ENCODE results near the gene ARHGAP8.

Gene ARHGAP8

DNA sequence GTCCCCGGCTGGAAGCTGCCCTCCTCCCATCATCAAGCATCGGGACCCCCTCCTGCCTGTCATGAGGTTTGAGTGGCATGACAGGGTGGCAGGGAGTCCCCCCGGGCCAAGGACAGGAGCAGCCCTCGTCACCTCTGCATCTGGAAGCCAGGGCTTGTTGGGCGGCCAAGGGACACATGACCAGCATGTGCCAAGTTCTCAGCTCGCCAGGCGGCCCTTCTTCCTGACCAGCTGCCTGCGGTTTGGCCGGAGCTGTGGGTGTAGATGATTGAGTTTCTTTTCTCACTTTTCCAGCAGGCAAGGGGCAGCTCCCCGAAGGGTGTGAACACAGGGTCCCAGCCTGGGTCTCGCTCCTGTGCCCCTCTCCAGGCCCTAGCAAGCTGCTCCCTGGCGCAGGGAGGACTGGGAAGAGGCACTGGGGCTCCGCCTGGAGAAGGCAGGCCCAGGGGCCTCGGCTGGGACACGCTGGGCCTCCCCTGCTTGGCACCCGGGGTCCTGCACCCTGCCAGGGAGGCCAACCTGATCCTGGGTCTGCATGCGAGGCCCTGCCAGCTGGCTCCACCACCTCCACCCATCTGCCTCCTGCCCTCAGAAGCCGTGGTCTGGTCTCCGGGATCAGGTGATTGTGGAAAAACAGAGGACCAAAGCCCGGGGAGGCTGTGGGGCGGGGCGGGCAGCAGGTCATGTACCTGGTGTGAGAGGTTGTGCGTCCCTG is 13.4 kb downstream of the ARHGAP8 start:
- H3K36me3 Mint-ChIP-seq (ENCODE audit: insufficient read depth) = peaks cover 3% of the 10 kb centered on the region
- H3K27ac Mint-ChIP-seq (ENCODE audit: low read depth) = no peak overlapping the region
- DNase-seq (ENCODE audit: low spot score in 2 of 2) (no peak), ATAC-seq (replicated peaks; ENCODE audit: extremely low read depth, poor library complexity, severe bottlenecking) (no peak)
- no peaks in the 10 kb centered on the region for H3K4me1 Mint-ChIP-seq
- no peaks in the 10 kb centered on the region for H3K9me3 Mint-ChIP-seq
- no peak overlapping the region for H3K4me3 Mint-ChIP-seq
- peaks cover 10% of the 10 kb centered on the region for H3K27me3 Mint-ChIP-seq

DNA sequence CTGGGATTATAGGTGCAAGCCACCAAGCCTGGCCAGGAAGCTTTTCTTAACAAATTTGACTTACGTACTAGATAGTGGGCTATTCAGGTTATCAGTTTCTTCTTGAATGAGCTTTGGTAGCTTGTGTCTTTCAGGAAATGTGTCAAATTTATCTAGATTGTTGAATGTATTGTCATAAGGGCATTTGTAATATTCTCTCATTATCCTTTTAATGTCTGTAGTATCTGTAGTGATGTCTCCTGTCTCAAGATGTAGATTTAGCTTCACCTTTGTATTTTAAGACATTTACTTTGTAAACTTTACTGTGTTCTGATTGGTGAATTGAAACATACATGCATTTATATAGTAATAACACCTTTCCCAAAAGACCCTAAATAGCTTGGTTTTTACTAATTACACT is 20.7 kb downstream of the ARHGAP8 start:
- Mint-ChIP-seq H3K27ac (ENCODE audit: low read depth) (no peak overlapping the region), H3K27me3 (peaks cover under 1% of the 10 kb centered on the region), H3K4me3 (no peak overlapping the region), H3K9me3 (peaks cover 5% of the 10 kb centered on the region), H3K4me1 (no peaks in the 10 kb centered on the region), H3K36me3 (ENCODE audit: insufficient read depth) (peaks cover 5% of the 10 kb centered on the region)
- ATAC-seq (replicated peaks; ENCODE audit: extremely low read depth, poor library complexity, severe bottlenecking) (no peak), DNase-seq (ENCODE audit: low spot score in 2 of 2) (no peak)

DNA sequence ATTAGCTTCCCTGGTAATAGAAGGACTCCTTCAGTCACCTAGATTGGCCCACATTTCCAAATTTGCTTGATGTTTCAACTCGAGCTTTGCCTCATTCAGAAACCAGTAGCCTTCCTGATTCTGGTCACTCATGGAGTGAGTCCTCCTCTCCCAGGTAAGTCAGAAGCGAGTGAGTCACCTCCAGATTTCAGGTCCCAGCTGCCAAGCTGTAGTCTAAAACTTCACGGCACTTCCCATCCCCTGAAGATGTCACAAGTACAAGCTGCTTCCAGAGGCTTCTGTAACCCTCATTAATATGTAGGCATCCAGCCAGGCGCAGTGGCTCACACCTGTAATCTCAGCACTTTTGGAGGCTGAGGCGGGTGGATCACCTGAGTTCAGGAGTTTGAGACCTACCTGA is 23.5 kb downstream of the ARHGAP8 start:
- Mint-ChIP-seq H3K9me3 (peaks cover 5% of the 10 kb centered on the region), H3K4me3 (no peak overlapping the region), H3K27ac (ENCODE audit: low read depth) (no peak overlapping the region), H3K27me3 (peaks cover 11% of the 10 kb centered on the region), H3K4me1 (no peaks in the 10 kb centered on the region), H3K36me3 (ENCODE audit: insufficient read depth) (peaks cover 4% of the 10 kb centered on the region)
- ATAC-seq (replicated peaks; ENCODE audit: extremely low read depth, poor library complexity, severe bottlenecking) = no peak
- DNase-seq (ENCODE audit: low spot score in 2 of 2) = no peak

DNA sequence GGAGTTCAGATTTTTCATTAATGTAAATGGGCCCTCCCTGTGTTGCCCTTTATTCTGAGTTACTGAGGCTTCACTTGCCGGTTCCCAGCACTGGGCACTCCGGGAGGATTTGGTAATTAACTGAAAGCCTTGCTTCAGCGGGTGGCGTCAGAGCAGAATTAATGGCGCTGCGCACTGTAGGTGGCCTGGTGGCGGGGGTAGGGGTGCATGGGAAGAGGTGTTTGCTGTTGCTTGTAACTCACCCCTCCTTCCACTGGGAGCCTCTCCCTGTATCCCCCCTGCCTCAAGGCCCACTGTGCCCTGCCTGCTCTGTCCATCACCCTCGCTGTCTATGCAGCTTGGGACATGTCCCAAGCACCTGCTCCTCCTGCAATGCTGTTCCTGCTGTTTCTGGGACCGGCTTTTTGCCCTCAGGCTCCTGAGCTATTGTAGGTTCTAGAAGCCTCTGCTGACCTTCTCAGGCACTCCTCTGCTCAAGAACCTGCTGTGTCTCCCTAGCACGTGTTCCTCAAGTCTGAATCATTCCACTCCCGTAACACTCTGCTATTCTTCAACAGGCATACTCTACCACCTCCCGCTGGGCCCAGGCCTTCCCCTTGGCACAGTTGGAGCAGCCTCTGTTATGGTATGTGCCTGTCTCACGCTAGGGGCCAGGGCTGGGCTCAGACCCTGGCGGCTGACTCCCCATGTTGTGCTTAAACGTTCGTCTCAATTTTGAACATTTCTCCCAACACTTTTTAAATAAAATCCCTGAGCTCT is 24.4 kb downstream of the ARHGAP8 start:
- Mint-ChIP-seq H3K27ac (ENCODE audit: low read depth) (no peak overlapping the region), H3K27me3 (peaks cover 11% of the 10 kb centered on the region), H3K9me3 (peaks cover 5% of the 10 kb centered on the region), H3K4me1 (no peaks in the 10 kb centered on the region), H3K4me3 (no peak overlapping the region), H3K36me3 (ENCODE audit: insufficient read depth) (peaks cover 3% of the 10 kb centered on the region)
- DNase-seq (ENCODE audit: low spot score in 2 of 2) = no peak
- no peak for ATAC-seq (replicated peaks; ENCODE audit: extremely low read depth, poor library complexity, severe bottlenecking)

DNA sequence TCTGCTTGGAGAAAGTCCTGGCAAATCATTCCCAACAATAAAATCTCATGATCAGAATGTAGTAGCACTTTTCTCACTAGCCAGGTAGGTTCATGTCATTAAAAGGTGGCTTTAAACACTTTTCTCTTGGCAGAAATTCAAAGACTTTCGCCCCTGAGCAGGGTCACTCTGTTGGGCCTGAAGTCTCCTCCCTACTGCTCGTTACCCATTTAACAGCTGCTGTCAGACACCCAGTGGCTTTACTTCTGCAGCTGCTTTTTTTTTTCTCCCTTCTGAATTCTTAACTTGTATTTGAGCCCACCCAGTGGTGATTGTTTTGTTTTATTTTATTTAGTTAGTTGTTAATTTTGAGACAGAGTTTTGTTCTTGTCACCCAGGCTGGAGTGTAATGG is 25.0 kb downstream of the ARHGAP8 start:
- peaks cover 16% of the 10 kb centered on the region for H3K27me3 Mint-ChIP-seq
- H3K27ac Mint-ChIP-seq (ENCODE audit: low read depth) = no peak overlapping the region
- peaks cover 5% of the 10 kb centered on the region for H3K9me3 Mint-ChIP-seq
- no peaks in the 10 kb centered on the region for H3K4me1 Mint-ChIP-seq
- peaks cover 2% of the 10 kb centered on the region for H3K36me3 Mint-ChIP-seq (ENCODE audit: insufficient read depth)
- ATAC-seq (replicated peaks; ENCODE audit: extremely low read depth, poor library complexity, severe bottlenecking) (no peak), DNase-seq (ENCODE audit: low spot score in 2 of 2) (no peak)
- no peak overlapping the region for H3K4me3 Mint-ChIP-seq

DNA sequence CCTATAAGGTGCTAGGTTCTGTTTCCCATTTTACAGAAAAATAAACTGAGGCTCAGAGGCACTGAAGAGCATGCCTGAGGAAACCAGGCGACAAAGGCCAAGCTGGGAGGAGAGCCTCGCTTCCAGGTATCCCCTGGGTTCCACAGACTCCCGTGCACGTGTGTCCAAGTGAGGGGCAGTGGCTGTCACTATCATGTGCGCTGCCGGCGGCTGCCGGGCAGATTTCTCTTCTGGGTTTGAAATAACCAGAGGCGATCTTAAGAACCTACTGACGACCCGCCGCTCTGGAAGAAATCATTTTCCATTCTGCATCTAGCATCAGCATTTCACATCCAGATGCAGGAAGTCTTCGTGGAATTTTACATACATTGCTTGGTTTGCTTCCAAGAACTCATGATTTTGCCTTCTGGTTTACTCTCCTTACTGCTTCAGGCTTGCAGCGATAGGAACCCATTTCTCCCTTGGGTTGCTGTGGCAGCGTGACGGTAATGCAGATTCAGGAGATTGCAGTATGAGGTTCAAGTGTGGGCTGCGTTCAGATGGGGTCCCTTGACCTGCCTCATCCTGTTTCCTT is 28.6 kb downstream of the ARHGAP8 start:
- H3K4me3 Mint-ChIP-seq = no peak overlapping the region
- DNase-seq (ENCODE audit: low spot score in 2 of 2) = no peak
- no peaks in the 10 kb centered on the region for H3K9me3 Mint-ChIP-seq
- peaks cover 47% of the 10 kb centered on the region for H3K27me3 Mint-ChIP-seq
- no peaks in the 10 kb centered on the region for H3K36me3 Mint-ChIP-seq (ENCODE audit: insufficient read depth)
- no peak for ATAC-seq (replicated peaks; ENCODE audit: extremely low read depth, poor library complexity, severe bottlenecking)
- H3K27ac Mint-ChIP-seq (ENCODE audit: low read depth) = no peak overlapping the region
- H3K4me1 Mint-ChIP-seq = no peaks in the 10 kb centered on the region

DNA sequence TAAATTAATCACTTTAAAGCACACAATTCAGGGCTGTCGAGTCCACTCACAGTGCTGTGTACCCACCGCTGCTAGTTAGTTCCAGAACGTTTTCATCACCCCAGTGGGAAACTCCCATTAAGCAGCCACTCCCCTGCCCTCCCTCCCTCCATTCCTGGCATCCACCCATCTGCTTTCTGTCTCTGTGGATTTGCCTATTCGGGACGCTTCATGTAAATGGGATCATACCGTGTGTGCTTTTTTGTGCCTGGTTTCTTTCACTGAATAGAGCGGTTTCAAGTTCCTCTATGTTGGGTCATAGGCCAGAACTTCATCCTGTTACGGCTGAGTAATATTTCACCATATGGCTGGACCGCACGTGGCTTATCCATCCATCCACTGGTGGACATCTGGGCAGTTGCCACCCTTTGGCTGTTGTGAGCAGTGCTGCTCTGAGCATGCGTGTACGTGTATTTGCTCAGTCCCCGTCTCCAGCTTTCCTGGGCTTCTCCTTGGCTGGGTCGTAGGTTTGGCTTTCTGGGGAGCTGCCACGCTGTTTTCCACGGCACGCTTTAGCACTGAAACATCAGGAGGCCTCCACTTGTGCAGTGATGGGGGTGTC is 30.1 kb downstream of the ARHGAP8 start:
- DNase-seq (ENCODE audit: low spot score in 2 of 2) (no peak), ATAC-seq (replicated peaks; ENCODE audit: extremely low read depth, poor library complexity, severe bottlenecking) (no peak)
- peaks cover 49% of the 10 kb centered on the region for H3K27me3 Mint-ChIP-seq
- H3K4me3 Mint-ChIP-seq = no peak overlapping the region
- no peak overlapping the region for H3K27ac Mint-ChIP-seq (ENCODE audit: low read depth)
- H3K36me3 Mint-ChIP-seq (ENCODE audit: insufficient read depth) = no peaks in the 10 kb centered on the region
- no peaks in the 10 kb centered on the region for H3K9me3 Mint-ChIP-seq
- H3K4me1 Mint-ChIP-seq = no peaks in the 10 kb centered on the region

DNA sequence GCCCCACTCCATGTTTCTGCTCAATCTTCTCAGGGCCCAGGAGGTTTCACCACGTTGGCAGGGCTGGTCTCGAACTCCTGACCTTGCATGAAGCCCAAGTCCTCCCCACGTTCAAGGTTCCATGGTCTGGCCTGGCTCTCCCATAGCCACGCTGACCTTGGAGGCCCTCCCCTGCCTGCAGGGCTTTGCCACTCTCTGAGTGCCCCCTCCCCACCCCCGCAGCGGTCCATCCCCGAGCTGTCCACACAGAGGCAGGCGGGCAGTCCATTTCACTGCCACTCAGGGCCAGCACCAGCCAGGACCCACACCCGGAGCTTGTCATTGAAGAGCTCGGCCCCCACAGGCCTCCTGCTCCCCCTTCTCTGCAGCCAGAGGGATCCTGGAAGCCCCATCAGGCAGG is 30.7 kb downstream of the ARHGAP8 start:
- no peak for DNase-seq (ENCODE audit: low spot score in 2 of 2)
- Mint-ChIP-seq H3K4me3 (no peak overlapping the region), H3K4me1 (no peaks in the 10 kb centered on the region), H3K9me3 (no peaks in the 10 kb centered on the region), H3K27me3 (peaks cover 48% of the 10 kb centered on the region), H3K36me3 (ENCODE audit: insufficient read depth) (no peaks in the 10 kb centered on the region), H3K27ac (ENCODE audit: low read depth) (no peak overlapping the region)
- ATAC-seq (replicated peaks; ENCODE audit: extremely low read depth, poor library complexity, severe bottlenecking) = no peak

DNA sequence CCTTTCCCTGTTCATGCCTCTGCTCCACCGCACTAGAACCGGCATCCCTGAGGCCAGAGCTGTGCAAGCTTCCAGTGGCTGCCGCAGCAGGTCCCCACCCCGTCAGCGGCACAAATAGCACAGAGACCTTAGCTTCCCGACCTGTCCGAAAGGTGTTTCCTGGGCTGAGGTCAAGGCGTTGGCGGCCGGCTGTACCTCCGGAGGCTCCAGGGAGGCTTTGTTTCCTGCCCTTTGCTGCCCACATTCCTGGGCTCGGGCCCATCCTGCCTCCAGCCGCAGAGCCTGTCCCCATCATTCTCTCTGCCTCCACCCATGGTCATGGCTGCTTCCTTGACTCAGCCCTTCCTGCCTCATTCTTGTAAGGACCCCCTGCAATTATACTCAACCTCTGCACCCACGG is 31.2 kb downstream of the ARHGAP8 start:
- H3K9me3 Mint-ChIP-seq = no peaks in the 10 kb centered on the region
- no peaks in the 10 kb centered on the region for H3K36me3 Mint-ChIP-seq (ENCODE audit: insufficient read depth)
- no peak overlapping the region for H3K4me3 Mint-ChIP-seq
- ATAC-seq (replicated peaks; ENCODE audit: extremely low read depth, poor library complexity, severe bottlenecking) (no peak), DNase-seq (ENCODE audit: low spot score in 2 of 2) (no peak)
- H3K4me1 Mint-ChIP-seq = no peaks in the 10 kb centered on the region
- H3K27ac Mint-ChIP-seq (ENCODE audit: low read depth) = peak overlapping the region; percentile 39
- peaks cover 43% of the 10 kb centered on the region for H3K27me3 Mint-ChIP-seq

DNA sequence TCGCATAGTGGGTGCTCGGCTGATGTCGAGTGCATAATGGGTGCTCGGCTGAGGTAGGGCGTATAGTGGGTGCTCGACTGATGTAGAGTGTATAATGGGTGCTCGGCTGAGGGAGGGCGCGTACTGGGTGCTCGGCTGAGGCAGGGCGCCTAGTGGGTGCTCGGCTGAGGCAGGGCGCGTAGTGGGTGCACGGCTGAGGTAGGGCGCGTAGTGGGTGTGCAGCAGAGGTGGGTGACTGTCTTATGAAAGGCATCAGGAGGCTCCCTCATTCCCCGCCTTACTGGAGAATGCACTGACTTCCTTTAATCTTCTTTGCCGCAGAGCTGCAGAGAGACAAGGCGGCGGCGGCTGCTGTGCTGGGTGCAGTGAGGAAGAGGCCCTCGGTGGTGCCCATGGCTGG is 33.8 kb downstream of the ARHGAP8 start:
- peaks cover 37% of the 10 kb centered on the region for H3K27me3 Mint-ChIP-seq
- DNase-seq (ENCODE audit: low spot score in 2 of 2) (no peak), ATAC-seq (replicated peaks; ENCODE audit: extremely low read depth, poor library complexity, severe bottlenecking) (no peak)
- no peaks in the 10 kb centered on the region for H3K4me1 Mint-ChIP-seq
- no peak overlapping the region for H3K4me3 Mint-ChIP-seq
- H3K36me3 Mint-ChIP-seq (ENCODE audit: insufficient read depth) = peaks cover under 1% of the 10 kb centered on the region
- no peaks in the 10 kb centered on the region for H3K9me3 Mint-ChIP-seq
- H3K27ac Mint-ChIP-seq (ENCODE audit: low read depth) = no peak overlapping the region

DNA sequence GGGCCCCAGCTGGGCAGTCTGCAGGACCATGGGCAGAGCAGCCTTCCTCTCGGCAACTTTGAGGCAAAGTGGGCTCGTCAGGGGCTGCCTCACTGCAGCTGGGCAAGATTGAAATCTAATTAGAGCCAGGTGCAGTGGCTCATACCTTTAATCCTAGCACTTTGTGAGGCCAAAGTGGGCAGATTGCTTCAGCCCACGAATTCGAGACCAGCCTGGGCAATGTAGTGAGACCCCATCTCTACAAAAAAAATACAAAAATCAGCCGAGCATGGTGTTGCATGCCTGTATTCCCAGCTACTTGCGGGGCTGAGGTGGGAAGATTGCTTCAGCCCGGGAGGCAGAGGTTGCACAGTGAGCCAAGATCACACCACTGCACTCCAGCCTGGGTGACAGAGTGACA is 34.2 kb downstream of the ARHGAP8 start:
- no peaks in the 10 kb centered on the region for H3K9me3 Mint-ChIP-seq
- no peak overlapping the region for H3K4me3 Mint-ChIP-seq
- no peak for DNase-seq (ENCODE audit: low spot score in 2 of 2)

DNA sequence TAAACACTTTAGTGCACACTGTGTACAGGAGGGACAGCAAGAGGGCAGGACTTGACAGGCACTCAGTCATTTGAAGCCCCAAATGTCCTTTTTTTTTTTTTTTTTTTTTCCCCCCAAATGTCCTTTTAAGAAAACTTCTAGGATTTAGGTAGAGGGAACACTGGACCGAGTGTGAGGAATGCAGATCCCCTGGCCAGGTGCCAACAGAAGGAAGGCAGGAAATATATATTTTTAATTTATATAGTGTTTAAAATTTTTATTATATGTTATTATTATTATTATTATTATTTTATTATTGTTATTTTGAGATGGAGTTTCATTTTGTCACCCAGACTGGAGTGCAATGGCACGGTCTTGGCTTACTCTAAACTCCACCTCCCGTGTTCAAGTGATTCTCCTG is 35.5 kb downstream of the ARHGAP8 start:
- Mint-ChIP-seq H3K36me3 (ENCODE audit: insufficient read depth) (peaks cover 2% of the 10 kb centered on the region), H3K4me3 (no peak overlapping the region), H3K27me3 (peaks cover 28% of the 10 kb centered on the region), H3K9me3 (no peaks in the 10 kb centered on the region), H3K27ac (ENCODE audit: low read depth) (no peak overlapping the region), H3K4me1 (no peaks in the 10 kb centered on the region)
- no peak for ATAC-seq (replicated peaks; ENCODE audit: extremely low read depth, poor library complexity, severe bottlenecking)
- DNase-seq (ENCODE audit: low spot score in 2 of 2) = no peak

More for the DNA sequence above, 34.2 kb downstream of the ARHGAP8 start:
- Mint-ChIP-seq H3K27me3 (peaks cover 37% of the 10 kb centered on the region), H3K36me3 (ENCODE audit: insufficient read depth) (peaks cover 2% of the 10 kb centered on the region), H3K4me1 (no peaks in the 10 kb centered on the region), H3K27ac (ENCODE audit: low read depth) (no peak overlapping the region)
- ATAC-seq (replicated peaks; ENCODE audit: extremely low read depth, poor library complexity, severe bottlenecking) = no peak

DNA sequence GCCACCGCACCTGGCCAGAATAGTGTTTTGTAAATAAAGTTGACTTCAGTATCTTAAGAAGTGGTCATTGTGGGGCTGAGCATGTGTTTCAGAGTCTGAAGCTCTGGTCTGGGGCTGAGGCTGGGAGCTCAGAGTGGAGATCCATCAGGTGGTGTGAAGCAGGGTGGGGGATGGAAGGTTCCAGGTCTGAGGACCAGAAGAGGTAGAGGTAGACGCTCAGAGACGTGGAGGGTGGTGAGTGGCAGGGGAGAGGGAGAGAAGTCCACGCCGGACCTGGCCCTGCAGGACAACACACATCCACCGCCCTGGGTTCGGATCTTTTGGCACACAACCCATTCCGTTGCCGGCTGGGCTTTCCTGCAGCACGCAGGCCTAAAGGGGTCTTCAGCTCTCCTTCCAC is 40.7 kb downstream of the ARHGAP8 start:
- DNase-seq (ENCODE audit: low spot score in 2 of 2) (no peak), ATAC-seq (replicated peaks; ENCODE audit: extremely low read depth, poor library complexity, severe bottlenecking) (no peak)
- H3K27me3 Mint-ChIP-seq = peaks cover 7% of the 10 kb centered on the region
- H3K27ac Mint-ChIP-seq (ENCODE audit: low read depth) = no peak overlapping the region
- H3K9me3 Mint-ChIP-seq = no peaks in the 10 kb centered on the region
- peaks cover 2% of the 10 kb centered on the region for H3K36me3 Mint-ChIP-seq (ENCODE audit: insufficient read depth)
- H3K4me3 Mint-ChIP-seq = no peak overlapping the region
- H3K4me1 Mint-ChIP-seq = no peaks in the 10 kb centered on the region

All from central memory CD8-positive, alpha-beta T cell (primary cell).